Tibial nerve (tissue), 4 donors: Measurements from ENCODE around the gene MAPK6.

Source experiments
- CTCF ChIP-seq, 5 experiments: fragments of 200-600 bp in 3 of 5; fragments of 450-650 bp in 2 of 5; sonication (generic) in 3 of 5; IDR thresholded peaks; one replicate each; pipeline ENCODE4 v1.5.1; 2016 to 2019; ENCODE audit warnings: antibody characterized with exemption in 5 of 5, mild to moderate bottlenecking in 3 of 5, moderate library complexity in 2 of 5
- EP300 ChIP-seq, 2 donors: sonication (generic); formaldehyde crosslinking; IDR thresholded peaks; one replicate each; pipeline ENCODE4 v1.6.1; 2017; ENCODE audit warnings: antibody characterized with exemption in 2 of 2, mild to moderate bottlenecking in 1 of 2
- POLR2A ChIP-seq, 2 donors: fragments of 450-650 bp; IDR thresholded peaks; one replicate each; pipeline ENCODE4 v1.6.1; 2017; ENCODE audit warnings: antibody characterized with exemption in 2 of 2, mild to moderate bottlenecking in 2 of 2, moderate library complexity in 2 of 2

DNA sequence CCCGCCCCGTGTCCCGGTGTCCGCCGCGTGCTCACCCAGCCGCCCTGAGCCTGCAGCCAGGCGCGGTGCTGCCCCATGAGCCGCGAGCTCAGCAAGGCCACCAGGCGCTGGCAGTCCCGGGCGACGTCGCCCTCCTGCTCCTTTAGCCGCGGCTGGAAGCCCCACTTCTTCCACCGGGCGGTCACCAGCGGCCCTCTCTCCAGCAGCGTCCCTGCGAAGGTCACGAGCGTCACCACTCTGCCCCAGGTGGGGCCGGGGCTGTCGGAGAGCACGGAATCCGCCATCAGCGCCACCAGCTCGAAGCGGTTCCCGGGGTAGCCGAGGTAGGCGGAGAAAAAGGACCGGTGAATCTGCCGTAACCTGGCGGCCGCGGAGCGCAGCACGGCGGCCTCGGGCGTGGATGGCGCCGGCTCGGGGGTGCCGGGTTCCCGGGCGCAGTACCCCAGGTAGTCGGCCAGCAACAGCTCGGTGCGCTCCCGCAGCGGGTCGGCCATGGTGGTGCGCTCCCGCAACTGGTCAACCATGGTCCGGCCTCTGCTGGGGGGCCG lies 93.3 kb downstream of the MAPK6 start:
- TF ChIP-seq CTCF (IDR thresholded peaks at IDR 0.05) (no peak), POLR2A (IDR thresholded peaks at IDR 0.05) (no peak), EP300 (IDR thresholded peaks at IDR 0.05) (no peak)
